ENCODE measurements around the gene ITPRIPL1. TPM values are rescaled to one million over a fixed set of nuclear protein-coding genes. Genes with fewer than 3 reads are reported as not detected.

Gene ITPRIPL1
- total RNA-seq, 1 donor from 2014 or later: 4.3 TPM

DNA sequence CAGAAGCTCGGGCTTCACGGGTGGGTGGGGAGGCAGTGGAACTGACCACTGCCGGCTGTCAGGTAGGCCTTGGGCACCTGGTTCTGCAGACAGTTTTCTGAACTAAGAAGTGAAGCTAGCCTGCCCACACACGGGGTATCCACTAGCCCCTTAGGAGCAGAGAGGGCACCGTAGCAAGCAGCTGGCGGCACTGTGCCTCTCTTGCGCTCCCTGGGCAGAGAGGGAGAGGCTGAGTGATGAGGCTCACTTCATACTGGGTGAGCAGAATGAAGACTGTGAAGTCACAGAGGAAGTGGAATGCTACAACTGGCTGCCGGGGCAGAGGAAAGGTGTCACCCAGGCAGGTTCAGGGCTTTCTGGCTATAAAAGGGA, 753 bp downstream of the ITPRIPL1 start:
- Histone ChIP-seq H3K9ac (no peak overlapping the region), H3K4me1 (peaks cover 12% of the 10 kb centered on the region), H3K4me3 (peak overlapping the region; percentile 54), H3K4me2 (peak overlapping the region; percentile 82), H3F3A (ENCODE audit: low read depth) (peaks cover 25% of the 10 kb centered on the region), H4K20me1 (ENCODE audit: low read depth) (no peaks in the 10 kb centered on the region), H3K36me3 (no peaks in the 10 kb centered on the region), H3K27ac (no peak overlapping the region), H2AFZ (replicated peaks) (peak overlapping the region; percentile 99), H3K79me2 (ENCODE audit: low read depth) (no peaks in the 10 kb centered on the region), H3K27me3 (peaks cover 56% of the 10 kb centered on the region), H3K9me3 (ENCODE audit: low read depth) (no peaks in the 10 kb centered on the region)
- Mint-ChIP-seq H3K4me3 (peak overlapping the region; percentile 83), H3K36me3 (peaks cover 12% of the 10 kb centered on the region), H3K27me3 (ENCODE audit: insufficient read depth, low read depth) (peaks cover 27% of the 10 kb centered on the region), H3K4me1 (peaks cover 20% of the 10 kb centered on the region), H3K27ac (no peak overlapping the region), H3K9me3 (no peaks in the 10 kb centered on the region)
- TF ChIP-seq, protein P1, sequence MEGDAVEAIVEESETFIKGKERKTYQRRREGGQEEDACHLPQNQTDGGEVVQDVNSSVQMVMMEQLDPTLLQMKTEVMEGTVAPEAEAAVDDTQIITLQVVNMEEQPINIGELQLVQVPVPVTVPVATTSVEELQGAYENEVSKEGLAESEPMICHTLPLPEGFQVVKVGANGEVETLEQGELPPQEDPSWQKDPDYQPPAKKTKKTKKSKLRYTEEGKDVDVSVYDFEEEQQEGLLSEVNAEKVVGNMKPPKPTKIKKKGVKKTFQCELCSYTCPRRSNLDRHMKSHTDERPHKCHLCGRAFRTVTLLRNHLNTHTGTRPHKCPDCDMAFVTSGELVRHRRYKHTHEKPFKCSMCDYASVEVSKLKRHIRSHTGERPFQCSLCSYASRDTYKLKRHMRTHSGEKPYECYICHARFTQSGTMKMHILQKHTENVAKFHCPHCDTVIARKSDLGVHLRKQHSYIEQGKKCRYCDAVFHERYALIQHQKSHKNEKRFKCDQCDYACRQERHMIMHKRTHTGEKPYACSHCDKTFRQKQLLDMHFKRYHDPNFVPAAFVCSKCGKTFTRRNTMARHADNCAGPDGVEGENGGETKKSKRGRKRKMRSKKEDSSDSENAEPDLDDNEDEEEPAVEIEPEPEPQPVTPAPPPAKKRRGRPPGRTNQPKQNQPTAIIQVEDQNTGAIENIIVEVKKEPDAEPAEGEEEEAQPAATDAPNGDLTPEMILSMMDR (IDR thresholded peaks at IDR 0.05): no peak
- no peak for TF ChIP-seq EZH2 (IDR thresholded peaks at IDR 0.05)
- no peak for TF ChIP-seq EZH2phosphoT487 (IDR thresholded peaks at IDR 0.05)
- DNase-seq (ENCODE audit: low spot score): no peak

DNA sequence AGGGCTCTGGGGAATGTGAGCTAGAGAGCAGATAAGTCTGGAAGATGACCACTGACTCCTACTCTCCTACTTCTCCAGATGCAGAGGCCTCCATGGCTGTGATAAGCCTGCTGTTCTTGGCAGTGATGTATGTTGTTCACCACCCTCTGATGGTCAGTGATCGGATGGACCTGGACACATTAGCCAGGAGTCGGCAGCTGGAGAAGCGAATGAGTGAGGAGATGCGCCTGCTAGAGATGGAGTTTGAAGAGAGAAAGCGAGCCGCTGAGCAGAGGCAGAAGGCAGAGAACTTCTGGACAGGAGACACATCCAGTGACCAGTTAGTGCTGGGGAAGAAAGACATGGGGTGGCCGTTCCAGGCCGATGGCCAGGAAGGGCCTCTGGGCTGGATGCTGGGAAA, 1.4 kb downstream of the ITPRIPL1 start:
- H3K4me3 ChIP-seq: no peak overlapping the region
- peaks cover 49% of the 10 kb centered on the region for H3K27me3 ChIP-seq
- Mint-ChIP-seq H3K27ac (no peak overlapping the region), H3K4me1 (peaks cover 19% of the 10 kb centered on the region), H3K27me3 (ENCODE audit: insufficient read depth, low read depth) (peaks cover 21% of the 10 kb centered on the region), H3K36me3 (peaks cover 12% of the 10 kb centered on the region), H3K4me3 (peak overlapping the region; percentile 63), H3K9me3 (no peaks in the 10 kb centered on the region)
- TF ChIP-seq EZH2phosphoT487 (IDR thresholded peaks at IDR 0.05): no peak
- TF ChIP-seq, protein P1 (IDR thresholded peaks at IDR 0.05): no peak
- TF ChIP-seq EZH2 (IDR thresholded peaks at IDR 0.05): no peak
- H3K4me2 ChIP-seq: no peak overlapping the region
- H4K20me1 ChIP-seq (ENCODE audit: low read depth): no peaks in the 10 kb centered on the region
- H2AFZ ChIP-seq (replicated peaks): no peak overlapping the region
- no peak for DNase-seq (ENCODE audit: low spot score)
- no peaks in the 10 kb centered on the region for H3K36me3 ChIP-seq
- H3K9ac ChIP-seq: no peak overlapping the region
- H3F3A ChIP-seq (ENCODE audit: low read depth): peaks cover 18% of the 10 kb centered on the region
- no peak overlapping the region for H3K27ac ChIP-seq
- H3K4me1 ChIP-seq: peaks cover 10% of the 10 kb centered on the region
- no peaks in the 10 kb centered on the region for H3K79me2 ChIP-seq (ENCODE audit: low read depth)
- no peaks in the 10 kb centered on the region for H3K9me3 ChIP-seq (ENCODE audit: low read depth)

DNA sequence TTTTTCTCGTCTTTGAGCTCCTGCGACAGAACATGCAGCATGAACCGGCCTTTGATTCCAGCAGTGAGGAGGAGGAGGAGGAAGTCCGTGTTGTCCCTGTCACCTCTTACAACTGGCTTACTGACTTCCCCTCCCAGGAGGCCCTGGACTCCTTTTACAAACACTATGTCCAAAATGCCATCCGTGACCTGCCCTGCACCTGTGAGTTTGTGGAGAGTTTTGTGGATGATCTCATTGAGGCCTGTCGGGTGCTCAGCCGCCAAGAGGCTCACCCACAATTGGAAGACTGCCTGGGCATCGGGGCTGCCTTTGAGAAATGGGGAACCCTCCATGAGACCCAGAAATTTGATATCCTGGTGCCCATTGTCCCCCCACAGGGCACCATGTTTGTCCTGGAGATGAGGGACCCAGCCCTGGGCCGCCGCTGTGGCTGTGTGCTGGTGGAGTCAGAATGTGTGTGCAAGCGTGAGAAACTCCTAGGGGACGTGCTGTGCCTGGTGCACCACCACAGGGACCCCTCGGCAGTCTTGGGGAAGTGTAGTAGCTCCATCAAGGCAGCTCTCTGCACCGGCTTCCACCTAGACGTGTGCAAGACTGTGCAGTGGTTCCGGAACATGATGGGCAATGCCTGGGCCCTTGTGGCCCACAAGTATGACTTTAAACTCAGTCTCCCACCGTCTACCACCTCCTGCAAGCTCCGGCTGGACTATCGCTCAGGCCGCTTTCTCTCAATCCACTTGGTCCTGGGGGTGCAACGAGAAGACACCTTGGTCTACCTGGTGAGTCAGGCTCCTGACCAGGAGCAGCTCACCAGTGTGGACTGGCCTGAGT, 2.1 kb downstream of the ITPRIPL1 start:
- no peaks in the 10 kb centered on the region for H3K9me3 ChIP-seq (ENCODE audit: low read depth)
- no peak overlapping the region for H3K9ac ChIP-seq
- H3F3A ChIP-seq (ENCODE audit: low read depth): peaks cover 12% of the 10 kb centered on the region
- peaks cover 6% of the 10 kb centered on the region for H3K4me1 ChIP-seq
- Mint-ChIP-seq H3K4me3 (peak overlapping the region; percentile 63), H3K9me3 (no peaks in the 10 kb centered on the region), H3K27me3 (ENCODE audit: insufficient read depth, low read depth) (peaks cover 21% of the 10 kb centered on the region), H3K27ac (no peak overlapping the region), H3K36me3 (peaks cover 13% of the 10 kb centered on the region), H3K4me1 (peaks cover 16% of the 10 kb centered on the region)
- no peak overlapping the region for H3K4me2 ChIP-seq
- no peak overlapping the region for H3K27ac ChIP-seq
- no peak for DNase-seq (ENCODE audit: low spot score)
- peaks cover 43% of the 10 kb centered on the region for H3K27me3 ChIP-seq
- H4K20me1 ChIP-seq (ENCODE audit: low read depth): no peaks in the 10 kb centered on the region
- H2AFZ ChIP-seq (replicated peaks): no peak overlapping the region
- TF ChIP-seq EZH2phosphoT487 (IDR thresholded peaks at IDR 0.05) (no peak), EZH2 (IDR thresholded peaks at IDR 0.05) (no peak)
- TF ChIP-seq, protein P1 (IDR thresholded peaks at IDR 0.05): no peak
- no peaks in the 10 kb centered on the region for H3K79me2 ChIP-seq (ENCODE audit: low read depth)
- no peak overlapping the region for H3K4me3 ChIP-seq
- H3K36me3 ChIP-seq: no peaks in the 10 kb centered on the region
